Measurements from ENCODE around the gene ACO1. TPM values are rescaled to one million over a fixed set of nuclear protein-coding genes. Genes with fewer than 3 reads are reported as not detected.

ACO1 gene
- total and polyA plus RNA-seq, 9 of the 15 experiments (the other 6 are each of a cell fraction or from before 2014, with no cell fraction given): 0.96 to 29.7 (median 16.9) TPM

DNA sequence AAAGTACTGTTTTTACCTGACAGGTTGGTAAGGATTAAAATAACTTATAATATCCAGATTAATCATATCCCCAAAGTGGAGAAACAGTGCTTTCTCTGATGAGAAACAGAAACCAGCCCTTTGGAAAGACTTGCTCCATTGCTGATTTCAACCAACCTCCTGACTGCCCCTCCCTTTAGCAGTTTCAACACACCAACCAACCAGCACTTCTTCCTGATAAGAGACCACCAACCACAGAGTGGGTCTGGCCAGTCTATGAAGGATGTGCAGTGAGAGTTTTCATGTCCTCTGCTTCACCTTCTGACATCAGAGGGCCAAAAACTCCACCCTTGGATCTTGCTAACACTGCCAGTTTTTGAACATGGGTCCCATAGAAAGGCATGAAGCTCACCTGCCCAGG, 113.5 kb downstream of the ACO1 start:
- no peaks in the 10 kb centered on the region for H3K36me3 ChIP-seq (ENCODE audit: control insufficient read depth, insufficient read depth, low read length)
- H3K79me2 ChIP-seq (ENCODE audit: control insufficient read depth, insufficient read depth, low read length): no peaks in the 10 kb centered on the region
- CTCF ChIA-PET (ENCODE audit: low intra/inter-chr PET ratio): no interaction called here
- in situ Hi-C loops (cut with MboI): no loop called here
- TF ChIP-seq CC2D1A (IDR thresholded peaks at IDR 0.05) (no peak), ZNF408 (CRISPR knock-in tag; IDR thresholded peaks at IDR 0.05; ENCODE audit: low read depth) (no peak), RAD21 (CRISPR knock-in tag; conservative IDR thresholded peaks at IDR 0.05 in 1 of 2, IDR thresholded peaks at IDR 0.05 in 1 of 2) (no peak)
- no peak overlapping the region for H3K27ac ChIP-seq (ENCODE audit: extremely low read depth, low read depth, low read length)
- H3K4me2 ChIP-seq (ENCODE audit: insufficient read depth, low read length): no peak overlapping the region
- H2AFZ ChIP-seq (ENCODE audit: low read depth, low read length): no peak overlapping the region
- ATAC-seq: no peak
- no peak for DNase-seq (ENCODE audit: extremely low read depth in 1 of 4, low spot score in 3 of 4)
- H3K9me1 ChIP-seq (ENCODE audit: control insufficient read depth, insufficient read depth, low read length): no peaks in the 10 kb centered on the region
- H4K20me1 ChIP-seq (replicated peaks; ENCODE audit: control insufficient read depth, insufficient read depth, low read length): no peaks in the 10 kb centered on the region
- no peak overlapping the region for H3K9ac ChIP-seq (ENCODE audit: insufficient read depth in 1 of 2, low read depth in 2 of 2, low read length in 2 of 2)
- POLR2A ChIA-PET: no interaction called here
- no peaks in the 10 kb centered on the region for H3K9me3 ChIP-seq (replicated peaks; ENCODE audit: control insufficient read depth, insufficient read depth, low read depth, low read length)
- no peaks in the 10 kb centered on the region for H3K27me3 ChIP-seq (ENCODE audit: control insufficient read depth in 2 of 2, insufficient read depth in 2 of 2, low read length in 2 of 2)
- intact Hi-C loops (cut with micrococcal nuclease): no loop called here
- FAIRE-seq: no peak
- no peak overlapping the region for H3K4me3 ChIP-seq
- H3K4me1 ChIP-seq (replicated peaks in 1 of 2; ENCODE audit: control insufficient read depth in 2 of 2, insufficient read depth in 2 of 2, low read length in 2 of 2): no peaks in the 10 kb centered on the region
- BruUV-seq (replicated peaks): no TSS peak

DNA sequence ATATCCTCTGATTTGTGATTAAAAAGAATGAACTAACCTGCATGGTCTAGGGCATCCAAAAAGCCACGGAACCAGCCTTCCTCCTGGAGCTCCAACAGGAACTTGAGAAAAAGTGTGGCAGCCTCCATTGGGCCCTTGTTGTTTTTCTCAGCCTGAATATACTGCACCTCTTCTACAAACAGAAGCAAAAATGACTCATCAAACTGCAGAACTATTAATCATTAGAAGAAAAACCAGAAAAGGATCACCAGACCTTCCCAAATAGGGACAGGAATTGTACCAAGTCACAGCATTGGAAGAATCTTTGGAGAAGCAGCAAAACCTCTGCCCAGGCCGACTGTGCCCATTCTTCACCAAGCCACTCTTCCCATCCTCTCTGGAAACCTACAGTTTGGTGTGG, 116.3 kb downstream of the ACO1 start:
- FAIRE-seq: no peak
- CTCF ChIA-PET (ENCODE audit: low intra/inter-chr PET ratio): no interaction called here
- POLR2A ChIA-PET: no interaction called here
- H3K27ac ChIP-seq (ENCODE audit: extremely low read depth, low read depth, low read length): no peak overlapping the region
- H3K4me2 ChIP-seq (ENCODE audit: insufficient read depth, low read length): no peak overlapping the region
- BruUV-seq (replicated peaks): no TSS peak
- H3K9ac ChIP-seq (ENCODE audit: insufficient read depth in 1 of 2, low read depth in 2 of 2, low read length in 2 of 2): no peak overlapping the region
- no peaks in the 10 kb centered on the region for H3K9me1 ChIP-seq (ENCODE audit: control insufficient read depth, insufficient read depth, low read length)
- H3K27me3 ChIP-seq (ENCODE audit: control insufficient read depth in 2 of 2, insufficient read depth in 2 of 2, low read length in 2 of 2): no peaks in the 10 kb centered on the region
- in situ Hi-C loops (cut with MboI) (no loop called here), intact Hi-C loops (cut with micrococcal nuclease) (no loop called here)
- no peak for DNase-seq (ENCODE audit: extremely low read depth in 1 of 4, low spot score in 3 of 4)
- no peaks in the 10 kb centered on the region for H3K9me3 ChIP-seq (replicated peaks; ENCODE audit: control insufficient read depth, insufficient read depth, low read depth, low read length)
- no peaks in the 10 kb centered on the region for H3K4me1 ChIP-seq (replicated peaks in 1 of 2; ENCODE audit: control insufficient read depth in 2 of 2, insufficient read depth in 2 of 2, low read length in 2 of 2)
- no peak for ATAC-seq
- H3K36me3 ChIP-seq (ENCODE audit: control insufficient read depth, insufficient read depth, low read length): no peaks in the 10 kb centered on the region
- 0% methylated on average over 2 of the region's 2 CpGs for WGBS (ENCODE audit: insufficient coverage, low coverage, missing lambda C conversion rate)
- H3K4me3 ChIP-seq: no peak overlapping the region
- H2AFZ ChIP-seq (ENCODE audit: low read depth, low read length): no peak overlapping the region
- H3K79me2 ChIP-seq (ENCODE audit: control insufficient read depth, insufficient read depth, low read length): no peaks in the 10 kb centered on the region
- H4K20me1 ChIP-seq (replicated peaks; ENCODE audit: control insufficient read depth, insufficient read depth, low read length): no peaks in the 10 kb centered on the region
- TF ChIP-seq ERF (CRISPR knock-in tag; IDR thresholded peaks at IDR 0.05) (no peak), RAD51 (IDR thresholded peaks at IDR 0.05; ENCODE audit: borderline replicate concordance, low read depth) (no peak), BACH1 (tag; IDR thresholded peaks at IDR 0.05) (no peak), TAF15 (IDR thresholded peaks at IDR 0.05; ENCODE audit: low read depth, low read length) (no peak), ZSCAN32 (CRISPR knock-in tag; IDR thresholded peaks at IDR 0.05) (no peak), ZNF583 (CRISPR knock-in tag; IDR thresholded peaks at IDR 0.05) (no peak), XRCC3 (IDR thresholded peaks at IDR 0.05) (no peak), RB1 (IDR thresholded peaks at IDR 0.05; ENCODE audit: low read depth) (no peak), ETV1 (tag; conservative IDR thresholded peaks at IDR 0.05; ENCODE audit: low read depth) (no peak), ZNF146 (CRISPR knock-in tag; IDR thresholded peaks at IDR 0.05; ENCODE audit: unreplicated experiment) (no peak), ZNF23 (CRISPR knock-in tag; IDR thresholded peaks at IDR 0.05) (no peak), BRD4 (IDR thresholded peaks at IDR 0.05) (no peak)
- TF ChIP-seq, protein P1, sequence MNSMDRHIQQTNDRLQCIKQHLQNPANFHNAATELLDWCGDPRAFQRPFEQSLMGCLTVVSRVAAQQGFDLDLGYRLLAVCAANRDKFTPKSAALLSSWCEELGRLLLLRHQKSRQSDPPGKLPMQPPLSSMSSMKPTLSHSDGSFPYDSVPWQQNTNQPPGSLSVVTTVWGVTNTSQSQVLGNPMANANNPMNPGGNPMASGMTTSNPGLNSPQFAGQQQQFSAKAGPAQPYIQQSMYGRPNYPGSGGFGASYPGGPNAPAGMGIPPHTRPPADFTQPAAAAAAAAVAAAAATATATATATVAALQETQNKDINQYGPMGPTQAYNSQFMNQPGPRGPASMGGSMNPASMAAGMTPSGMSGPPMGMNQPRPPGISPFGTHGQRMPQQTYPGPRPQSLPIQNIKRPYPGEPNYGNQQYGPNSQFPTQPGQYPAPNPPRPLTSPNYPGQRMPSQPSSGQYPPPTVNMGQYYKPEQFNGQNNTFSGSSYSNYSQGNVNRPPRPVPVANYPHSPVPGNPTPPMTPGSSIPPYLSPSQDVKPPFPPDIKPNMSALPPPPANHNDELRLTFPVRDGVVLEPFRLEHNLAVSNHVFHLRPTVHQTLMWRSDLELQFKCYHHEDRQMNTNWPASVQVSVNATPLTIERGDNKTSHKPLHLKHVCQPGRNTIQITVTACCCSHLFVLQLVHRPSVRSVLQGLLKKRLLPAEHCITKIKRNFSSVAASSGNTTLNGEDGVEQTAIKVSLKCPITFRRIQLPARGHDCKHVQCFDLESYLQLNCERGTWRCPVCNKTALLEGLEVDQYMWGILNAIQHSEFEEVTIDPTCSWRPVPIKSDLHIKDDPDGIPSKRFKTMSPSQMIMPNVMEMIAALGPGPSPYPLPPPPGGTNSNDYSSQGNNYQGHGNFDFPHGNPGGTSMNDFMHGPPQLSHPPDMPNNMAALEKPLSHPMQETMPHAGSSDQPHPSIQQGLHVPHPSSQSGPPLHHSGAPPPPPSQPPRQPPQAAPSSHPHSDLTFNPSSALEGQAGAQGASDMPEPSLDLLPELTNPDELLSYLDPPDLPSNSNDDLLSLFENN (IDR thresholded peaks at IDR 0.05; ENCODE audit: low read depth in 2 of 2, low read length in 2 of 2): no peak

Measured in K562 (cell line).